Activated naive CD8-positive, alpha-beta T cell (primary cell): ENCODE results near the gene FOXL2NB.

Experiments
- H3K27ac Mint-ChIP-seq: one replicate; pipeline ENCODE4 v1.8.0; 2021; ENCODE audit warnings: mixed read lengths
- H3K27me3 Mint-ChIP-seq: one replicate; pipeline ENCODE4 v1.8.0; 2021; ENCODE audit warnings: mixed read lengths
- H3K36me3 Mint-ChIP-seq: one replicate; pipeline ENCODE4 v1.8.0; 2021; ENCODE audit warnings: mixed read lengths
- H3K4me1 Mint-ChIP-seq: one replicate; pipeline ENCODE4 v1.8.0; 2021; ENCODE audit warnings: low read depth, mixed read lengths
- H3K4me3 Mint-ChIP-seq: one replicate; pipeline ENCODE4 v1.8.0; 2021; ENCODE audit warnings: mild to moderate bottlenecking, mixed read lengths
- H3K9me3 Mint-ChIP-seq: one replicate; pipeline ENCODE4 v1.8.0; 2021; ENCODE audit warnings: low read depth, mixed read lengths

The FOXL2NB gene

DNA sequence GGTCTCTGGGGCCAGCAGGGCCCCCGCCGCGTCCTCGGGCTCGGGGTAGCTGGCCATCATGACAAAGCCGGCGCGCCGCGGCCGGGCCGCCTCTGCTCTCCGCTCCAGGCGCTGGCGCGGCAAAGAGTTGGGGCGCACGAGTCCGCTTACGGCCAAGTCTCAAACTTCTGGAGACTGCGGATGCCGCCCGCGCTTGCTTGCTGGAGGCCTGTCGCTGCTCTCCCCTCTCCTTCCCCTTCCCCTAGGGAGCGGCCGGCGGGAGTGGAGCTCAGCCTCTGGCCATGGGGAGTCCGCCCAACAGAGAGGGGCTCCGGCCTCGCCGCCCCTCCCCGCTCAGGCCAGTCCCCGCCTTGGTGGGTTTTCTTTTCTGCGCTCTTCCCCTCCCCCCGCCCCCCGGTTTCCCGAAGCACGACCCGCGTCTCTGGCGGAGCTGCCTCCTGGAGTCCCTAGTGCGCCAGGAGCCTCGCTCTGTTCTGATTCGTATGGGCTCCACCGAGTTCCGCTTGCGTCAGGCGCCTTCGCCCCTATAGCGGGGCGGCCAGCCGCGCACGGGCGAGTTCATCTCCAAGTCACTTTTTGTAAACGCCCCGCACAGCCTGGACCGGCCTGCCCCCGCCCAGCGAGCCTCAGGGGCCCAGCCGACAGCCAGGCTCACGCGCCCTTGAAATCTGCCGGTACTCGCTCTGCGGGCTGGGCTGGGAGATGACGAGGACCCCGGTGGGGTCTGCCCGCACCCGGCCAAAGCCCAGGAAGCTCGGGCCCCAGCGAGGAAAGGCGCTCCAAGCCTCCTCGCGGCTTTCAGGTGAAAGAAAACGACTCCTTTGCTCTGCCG lies at the start of gene FOXL2NB, which contains the start of gene FOXL2:
Gene FOXL2NB, plus strand, starts transcription at position 555 of the 832 bp plus-strand sequence. Its CDS starts 148 bp downstream, at position 703.
Gene FOXL2, minus strand, starts transcription at position 475 of the 832 bp plus-strand sequence. Its CDS starts 415 bp downstream, at position 60.
- Mint-ChIP-seq H3K4me1 (peaks cover 36% of the 10 kb centered on the region), H3K36me3 (no peaks in the 10 kb centered on the region), H3K9me3 (no peaks in the 10 kb centered on the region), H3K4me3 (peak within 1 kb of the TSS; percentile 83), H3K27ac (no peak within 1 kb of the TSS), H3K27me3 (peaks cover 49% of the 10 kb centered on the region)

DNA sequence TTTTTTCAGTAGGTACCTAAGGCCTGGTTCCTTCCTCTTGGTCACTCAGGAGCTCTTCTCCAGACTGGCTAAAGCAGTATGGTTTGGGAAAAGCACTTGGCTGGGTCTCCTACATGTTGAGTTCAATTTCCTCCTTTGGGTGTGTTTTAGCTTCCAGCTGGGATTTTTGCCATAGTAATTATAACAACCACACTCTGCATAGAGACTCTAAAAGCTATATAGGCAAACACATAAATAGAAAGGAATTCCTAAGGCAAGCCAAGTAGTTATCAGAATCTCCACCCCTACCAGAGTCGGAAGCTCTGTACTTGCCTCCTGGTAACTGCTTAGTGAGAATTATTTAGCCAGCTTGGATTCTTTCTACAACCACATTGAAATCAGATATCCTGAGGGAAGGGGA lies 48.7 kb upstream of the FOXL2NB start:
- Mint-ChIP-seq H3K27ac (no peak overlapping the region), H3K9me3 (no peaks in the 10 kb centered on the region), H3K4me3 (no peak overlapping the region), H3K27me3 (no peaks in the 10 kb centered on the region), H3K4me1 (no peaks in the 10 kb centered on the region), H3K36me3 (no peaks in the 10 kb centered on the region)

DNA sequence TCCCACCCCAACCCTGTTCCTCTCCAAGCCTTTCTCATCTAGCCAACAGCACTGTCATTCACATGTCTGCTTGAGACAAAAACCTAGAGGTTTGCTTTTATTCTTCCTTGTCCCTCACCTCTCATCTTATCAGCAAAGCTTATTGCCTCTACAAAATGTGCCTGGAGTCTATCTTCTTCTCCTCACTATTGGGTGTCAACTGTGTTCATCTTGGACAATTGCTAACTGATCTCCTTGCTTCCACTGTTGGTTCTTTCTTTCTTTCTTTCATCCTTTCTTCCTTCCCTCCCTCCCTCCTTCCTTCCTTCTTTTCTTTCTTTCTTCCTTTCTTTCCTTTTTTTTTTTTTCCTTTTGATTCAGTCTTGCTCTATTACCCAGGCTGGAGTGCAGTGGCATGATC lies 48.3 kb upstream of the FOXL2NB start:
- Mint-ChIP-seq H3K27me3 (no peaks in the 10 kb centered on the region), H3K4me3 (no peak overlapping the region), H3K36me3 (no peaks in the 10 kb centered on the region), H3K9me3 (no peaks in the 10 kb centered on the region), H3K4me1 (no peaks in the 10 kb centered on the region), H3K27ac (no peak overlapping the region)

DNA sequence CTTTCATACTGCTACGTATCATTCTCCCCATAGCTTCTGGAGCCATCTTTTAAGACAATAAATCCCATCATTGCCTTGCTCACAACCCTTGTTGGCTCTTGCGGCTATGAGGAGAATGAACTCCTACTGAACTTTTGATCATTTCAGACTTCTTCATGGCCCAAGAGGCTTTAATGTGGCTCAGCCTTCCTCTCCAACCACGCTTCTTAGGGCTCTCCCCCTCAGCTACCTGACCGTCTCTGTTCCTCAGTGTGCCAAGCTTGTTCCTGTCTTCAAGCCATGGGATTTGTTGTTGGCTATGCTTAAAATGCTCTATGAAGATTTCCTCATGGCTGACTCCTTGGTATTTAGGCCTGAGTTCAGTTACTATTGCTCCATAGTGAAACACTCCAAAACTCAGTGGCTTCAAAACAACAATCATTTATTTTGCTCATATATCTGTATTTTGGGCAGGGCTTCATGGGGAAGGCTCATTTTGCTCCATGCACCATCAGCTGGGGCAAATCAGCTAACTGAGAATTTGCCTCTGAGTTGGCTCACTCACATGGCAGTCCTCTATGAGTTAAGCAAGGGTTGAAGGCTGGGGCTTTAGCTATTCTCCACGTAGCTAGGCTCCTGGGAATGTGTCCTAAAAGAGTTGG lies 47.5 kb upstream of the FOXL2NB start:
- Mint-ChIP-seq H3K27me3 (no peaks in the 10 kb centered on the region), H3K4me1 (no peaks in the 10 kb centered on the region), H3K9me3 (no peaks in the 10 kb centered on the region), H3K4me3 (no peak overlapping the region), H3K27ac (no peak overlapping the region), H3K36me3 (no peaks in the 10 kb centered on the region)

DNA sequence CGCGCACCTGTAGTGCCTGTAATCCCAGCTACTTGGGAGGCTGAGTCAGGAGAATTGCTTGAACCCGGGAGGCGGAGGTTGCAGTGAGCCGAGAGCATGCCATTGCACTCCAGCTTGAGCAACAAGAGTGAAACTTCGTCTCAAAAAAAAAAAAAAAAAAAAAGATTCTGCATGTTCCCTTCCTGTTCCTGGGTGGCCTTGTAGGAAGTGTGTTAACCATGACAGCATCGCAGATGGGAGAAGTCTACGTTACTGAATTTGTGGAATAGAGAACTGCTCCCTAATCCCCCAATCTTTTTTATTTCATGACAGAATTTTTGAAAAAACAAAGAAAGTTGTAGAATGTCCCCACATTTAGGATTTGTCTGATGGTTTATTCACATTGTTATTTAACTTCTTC lies 45.5 kb upstream of the FOXL2NB start:
- no peak overlapping the region for H3K27ac Mint-ChIP-seq
- H3K4me1 Mint-ChIP-seq, result no peaks in the 10 kb centered on the region
- no peaks in the 10 kb centered on the region for H3K36me3 Mint-ChIP-seq
- H3K4me3 Mint-ChIP-seq, result no peak overlapping the region
- no peaks in the 10 kb centered on the region for H3K27me3 Mint-ChIP-seq
- no peaks in the 10 kb centered on the region for H3K9me3 Mint-ChIP-seq

DNA sequence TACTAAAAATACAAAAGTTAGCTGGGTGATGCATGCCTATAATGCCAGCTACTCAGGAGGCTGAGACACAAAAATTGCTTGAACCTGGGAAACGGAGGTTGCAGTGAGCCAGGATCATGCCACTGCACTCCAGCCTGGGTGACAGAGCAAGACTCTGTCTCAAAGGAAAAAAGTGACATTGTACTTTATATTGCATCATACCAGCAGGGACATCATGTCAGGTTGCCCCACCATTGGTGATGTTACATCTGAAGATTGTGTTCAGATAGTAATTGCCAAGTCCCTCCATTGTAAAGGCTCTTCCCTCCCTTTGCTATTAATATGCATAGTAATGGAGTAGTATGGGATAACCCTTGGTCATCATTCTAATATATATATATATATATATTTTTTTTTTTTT lies 44.8 kb upstream of the FOXL2NB start:
- Mint-ChIP-seq H3K4me3 (no peak overlapping the region), H3K4me1 (no peaks in the 10 kb centered on the region), H3K27me3 (no peaks in the 10 kb centered on the region), H3K27ac (no peak overlapping the region), H3K9me3 (no peaks in the 10 kb centered on the region), H3K36me3 (no peaks in the 10 kb centered on the region)

GRCh38 chr3:138907539-138907938 lies 39.5 kb upstream of the FOXL2NB start:
- Mint-ChIP-seq H3K27ac (no peak overlapping the region), H3K4me1 (no peaks in the 10 kb centered on the region), H3K36me3 (no peaks in the 10 kb centered on the region), H3K27me3 (no peaks in the 10 kb centered on the region), H3K4me3 (no peak overlapping the region), H3K9me3 (no peaks in the 10 kb centered on the region)

DNA sequence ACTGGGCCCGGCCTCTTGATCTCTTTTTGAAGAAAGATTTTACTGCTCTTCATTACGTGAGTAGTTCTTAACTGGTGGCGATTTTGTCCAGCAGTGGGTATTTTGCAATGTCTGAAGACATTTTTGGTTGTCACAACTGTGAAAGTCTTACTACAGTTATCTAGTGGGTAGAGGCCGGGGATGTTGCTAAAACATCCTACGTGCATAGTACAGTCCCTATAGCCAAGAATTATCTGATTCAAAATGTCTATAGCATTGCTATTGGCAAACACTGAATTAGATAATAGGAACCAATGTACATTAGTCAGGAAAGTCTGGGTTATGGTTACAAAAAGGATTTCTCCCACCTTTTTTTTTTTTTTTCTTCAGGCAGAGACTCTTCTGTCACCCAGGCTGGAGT lies 38.2 kb upstream of the FOXL2NB start:
- H3K27me3 Mint-ChIP-seq, result no peaks in the 10 kb centered on the region
- no peak overlapping the region for H3K27ac Mint-ChIP-seq
- no peaks in the 10 kb centered on the region for H3K4me1 Mint-ChIP-seq
- H3K4me3 Mint-ChIP-seq, result no peak overlapping the region
- no peaks in the 10 kb centered on the region for H3K9me3 Mint-ChIP-seq
- no peaks in the 10 kb centered on the region for H3K36me3 Mint-ChIP-seq

- H3K36me3 Mint-ChIP-seq, result no peaks in the 10 kb centered on the region
- no peaks in the 10 kb centered on the region for H3K9me3 Mint-ChIP-seq
- H3K4me1 Mint-ChIP-seq, result peaks cover 1% of the 10 kb centered on the region
- H3K4me3 Mint-ChIP-seq, result no peak overlapping the region
- H3K27ac Mint-ChIP-seq, result no peak overlapping the region
- no peaks in the 10 kb centered on the region for H3K27me3 Mint-ChIP-seq
Observed at GRCh38 chr3:138909904-138910303, 37.1 kb upstream of the FOXL2NB start.

DNA sequence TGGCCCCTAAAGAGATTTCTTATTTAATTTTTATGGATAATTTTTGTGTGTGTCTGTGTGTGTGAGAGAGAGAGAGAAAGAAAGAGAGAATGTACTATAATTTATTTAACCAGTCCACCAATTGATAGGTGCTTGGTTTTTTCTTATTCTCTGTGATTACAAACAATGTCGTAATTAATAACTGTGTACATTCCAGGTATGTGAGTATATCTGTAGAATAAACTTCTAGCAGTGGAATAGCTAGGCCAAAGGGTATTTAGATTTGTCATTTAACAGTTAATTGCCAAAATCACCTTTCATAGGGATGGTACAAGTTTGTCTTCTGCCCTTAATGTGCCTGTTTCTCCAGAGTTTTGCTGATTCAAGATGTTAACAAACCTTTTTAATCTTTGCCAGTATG lies 35.4 kb upstream of the FOXL2NB start:
- H3K27me3 Mint-ChIP-seq, result no peaks in the 10 kb centered on the region

GRCh38 chr3:138912237-138912636 lies 34.8 kb upstream of the FOXL2NB start:
- H3K27ac Mint-ChIP-seq, result no peak overlapping the region
- no peaks in the 10 kb centered on the region for H3K36me3 Mint-ChIP-seq
- H3K9me3 Mint-ChIP-seq, result no peaks in the 10 kb centered on the region
- H3K4me3 Mint-ChIP-seq, result no peak overlapping the region
- H3K27me3 Mint-ChIP-seq, result no peaks in the 10 kb centered on the region
- peaks cover 5% of the 10 kb centered on the region for H3K4me1 Mint-ChIP-seq

More for the DNA sequence above, 35.4 kb upstream of the FOXL2NB start:
- Mint-ChIP-seq H3K4me3 (no peak overlapping the region), H3K4me1 (peaks cover 5% of the 10 kb centered on the region), H3K9me3 (no peaks in the 10 kb centered on the region), H3K36me3 (no peaks in the 10 kb centered on the region), H3K27ac (no peak overlapping the region)

GRCh38 chr3:138913766-138914165 lies 33.3 kb upstream of the FOXL2NB start:
- Mint-ChIP-seq H3K4me3 (no peak overlapping the region), H3K27me3 (no peaks in the 10 kb centered on the region), H3K27ac (no peak overlapping the region), H3K4me1 (peaks cover 5% of the 10 kb centered on the region), H3K9me3 (no peaks in the 10 kb centered on the region), H3K36me3 (no peaks in the 10 kb centered on the region)

DNA sequence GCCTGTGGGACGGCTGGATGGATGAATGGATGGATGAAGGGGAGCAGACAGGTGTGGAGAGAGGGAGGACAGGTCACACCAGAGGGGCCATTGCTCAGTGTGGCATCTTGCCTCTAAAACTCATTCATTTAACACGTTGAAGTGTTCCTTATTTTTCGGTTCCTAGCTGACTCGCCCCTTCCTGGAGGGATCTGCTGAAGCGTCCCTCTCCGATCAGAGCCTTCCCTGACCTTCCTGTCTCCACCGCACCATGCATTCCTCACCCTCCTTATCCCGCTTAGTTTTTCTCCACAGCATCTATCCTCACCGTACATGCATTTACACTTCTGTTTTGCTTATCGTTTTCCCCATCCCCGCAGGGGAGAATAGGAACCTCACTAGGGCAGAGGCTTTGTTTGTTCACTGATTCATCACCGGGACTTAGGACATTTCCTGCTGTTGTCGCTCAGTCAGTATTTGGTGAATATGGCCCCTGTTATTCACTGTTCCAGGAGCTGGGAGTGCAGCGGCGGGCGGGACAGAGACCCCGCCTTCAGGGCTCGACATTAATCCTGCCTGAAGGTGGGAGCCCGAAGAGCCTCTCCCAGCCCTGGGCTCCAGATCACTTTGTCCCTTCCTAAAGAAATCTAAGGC lies 32.0 kb upstream of the FOXL2NB start:
- Mint-ChIP-seq H3K9me3 (no peaks in the 10 kb centered on the region), H3K27ac (no peak overlapping the region), H3K36me3 (no peaks in the 10 kb centered on the region), H3K27me3 (peaks cover 2% of the 10 kb centered on the region), H3K4me1 (peaks cover 5% of the 10 kb centered on the region), H3K4me3 (peak overlapping the region; percentile 85)

- no peak overlapping the region for H3K27ac Mint-ChIP-seq
- H3K4me3 Mint-ChIP-seq, result peak overlapping the region; percentile 85
- peaks cover 2% of the 10 kb centered on the region for H3K27me3 Mint-ChIP-seq
- peaks cover 5% of the 10 kb centered on the region for H3K4me1 Mint-ChIP-seq
- H3K9me3 Mint-ChIP-seq, result no peaks in the 10 kb centered on the region
- no peaks in the 10 kb centered on the region for H3K36me3 Mint-ChIP-seq
Observed at GRCh38 chr3:138915503-138916498, 31.2 kb upstream of the FOXL2NB start.
